Testis (tissue), 2 donors: ENCODE data around the gene CA5A.

Experiments
- CTCF ChIP-seq, 3 experiments: fragments of 450-650 bp in 2 of 3; fragments of 200-600 bp in 1 of 3; sonication (generic) in 1 of 3; IDR thresholded peaks; one replicate each; pipeline ENCODE4 v1.5.1; 2016 to 2019; ENCODE audit warnings: antibody characterized with exemption in 3 of 3, mild to moderate bottlenecking in 2 of 3, moderate library complexity in 1 of 3
- POLR2A ChIP-seq: fragments of 450-650 bp; IDR thresholded peaks from one replicate; pipeline ENCODE4 v1.6.1; 2017; ENCODE audit warnings: antibody characterized with exemption, mild to moderate bottlenecking, moderate library complexity

- TF ChIP-seq POLR2A (no peak), CTCF (IDR thresholded peaks at IDR 0.05) (no peak)
Measured at GRCh38 chr16:87917503-87917902, 18.8 kb downstream of the CA5A start.
